HG03095 (cell line): ENCODE data around the gene CDH1.

ENCODE experiments used
- ATAC-seq: cut with Tn5 transposase; IDR thresholded peaks from one replicate; pipeline ENCODE4 v1.9.1; 2021; ENCODE audit warnings: moderate library complexity; ENCODE audit not compliant: unreplicated experiment

Gene CDH1

DNA sequence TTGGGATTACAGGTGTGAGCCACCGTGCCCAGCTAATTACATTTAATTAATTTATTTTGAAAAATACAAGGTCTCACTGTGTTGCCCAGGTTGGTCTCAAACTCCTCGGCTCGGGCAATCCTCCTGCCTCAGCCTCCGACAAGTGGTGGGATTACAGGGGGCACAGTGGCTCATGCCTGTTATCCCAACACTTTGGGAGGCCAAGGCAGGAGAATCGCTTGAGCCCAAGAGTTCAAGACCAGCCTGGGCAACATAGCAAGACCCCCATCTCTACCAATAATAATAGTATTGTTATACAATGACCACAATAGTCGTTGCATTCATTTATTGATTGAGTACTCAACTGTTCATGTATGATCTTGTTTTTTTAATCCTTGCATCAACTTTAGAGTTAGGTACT, 22.0 kb downstream of the CDH1 start:
- no peak for ATAC-seq

DNA sequence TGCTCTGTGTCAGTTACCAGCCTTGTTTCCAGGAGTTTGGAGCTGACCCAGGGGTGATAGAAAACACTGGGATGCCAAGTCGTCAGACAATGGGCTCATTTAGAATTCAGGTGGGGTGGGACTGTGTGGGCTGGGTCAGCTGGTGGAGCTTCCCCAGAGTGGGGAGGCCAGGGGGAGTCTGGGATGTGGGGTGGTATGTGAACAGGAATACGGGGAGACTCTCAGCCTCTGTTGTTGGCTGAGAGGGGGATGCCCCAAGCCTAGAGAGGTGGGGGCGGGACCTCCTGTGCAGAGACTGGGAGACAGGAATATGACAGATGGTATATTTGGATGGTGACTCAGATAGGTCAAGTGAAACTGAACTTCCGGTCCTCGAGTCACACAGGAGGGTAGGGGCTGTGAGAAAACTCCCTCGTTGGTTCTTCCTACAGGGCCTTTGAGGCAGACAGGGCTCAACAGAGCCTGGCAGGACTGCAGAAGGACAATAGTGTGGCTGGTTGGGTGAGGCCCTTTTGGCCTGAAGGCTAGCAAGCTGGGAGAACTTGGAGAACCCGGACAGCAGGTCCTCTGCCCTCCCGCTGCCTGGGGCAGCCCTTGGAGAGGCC, 23.7 kb downstream of the CDH1 start:
- peak; percentile 47 for ATAC-seq

DNA sequence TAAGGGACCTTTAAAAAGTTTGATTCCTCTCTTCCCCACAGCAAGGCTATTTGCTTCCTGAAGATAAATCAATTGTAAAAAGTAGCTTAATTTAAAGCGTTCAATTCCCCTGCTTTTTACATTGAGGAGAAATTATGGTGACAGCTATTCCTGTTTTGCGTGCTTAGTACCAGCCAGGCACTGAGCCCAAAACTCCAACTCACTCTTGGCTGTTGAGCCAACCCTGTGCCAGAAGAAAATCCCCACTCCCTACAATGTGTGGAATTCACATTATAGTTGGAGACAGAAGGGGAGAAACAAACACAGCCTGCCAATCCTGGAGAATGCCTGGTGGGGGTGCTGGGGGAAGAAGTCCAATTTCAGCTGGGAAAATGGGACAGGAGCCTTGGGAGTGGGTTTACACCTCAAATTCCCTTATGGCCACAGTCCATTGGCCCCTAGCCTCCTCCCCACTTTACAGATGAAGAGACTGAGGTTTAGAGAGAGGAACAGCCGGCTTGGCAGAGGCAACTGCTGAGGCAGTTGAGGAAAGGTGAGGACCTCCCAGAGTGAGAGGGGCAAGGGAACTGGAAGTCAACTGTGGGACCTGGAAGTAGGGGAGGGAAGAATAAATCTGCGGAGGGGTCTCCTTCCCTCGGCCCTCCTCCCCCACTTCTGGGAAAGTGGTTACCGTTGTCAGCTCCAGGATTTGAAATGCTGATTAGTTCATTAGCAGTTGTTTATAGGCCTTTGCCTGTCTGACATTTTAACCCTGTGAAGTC, 26.1 kb downstream of the CDH1 start:
- ATAC-seq, result no peak

DNA sequence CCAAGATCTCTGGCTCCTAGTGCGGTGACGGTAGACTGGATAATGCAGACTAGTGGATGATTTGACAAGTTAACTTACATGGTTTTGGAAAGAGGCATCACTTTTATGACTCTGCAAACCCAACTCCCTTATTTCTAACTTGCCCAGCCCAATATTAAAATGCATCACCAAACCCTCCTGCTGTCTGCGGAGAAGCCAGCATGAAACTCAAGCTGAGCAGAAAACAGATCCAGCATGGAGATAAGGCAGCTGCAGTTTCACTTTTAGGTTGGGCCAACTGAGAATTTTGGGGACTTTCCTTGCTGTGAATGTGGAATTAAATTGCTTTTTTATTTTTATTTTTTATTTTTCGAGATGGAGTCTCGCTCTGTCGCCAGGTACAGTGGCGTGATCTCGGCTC, 27.8 kb downstream of the CDH1 start:
- no peak for ATAC-seq

DNA sequence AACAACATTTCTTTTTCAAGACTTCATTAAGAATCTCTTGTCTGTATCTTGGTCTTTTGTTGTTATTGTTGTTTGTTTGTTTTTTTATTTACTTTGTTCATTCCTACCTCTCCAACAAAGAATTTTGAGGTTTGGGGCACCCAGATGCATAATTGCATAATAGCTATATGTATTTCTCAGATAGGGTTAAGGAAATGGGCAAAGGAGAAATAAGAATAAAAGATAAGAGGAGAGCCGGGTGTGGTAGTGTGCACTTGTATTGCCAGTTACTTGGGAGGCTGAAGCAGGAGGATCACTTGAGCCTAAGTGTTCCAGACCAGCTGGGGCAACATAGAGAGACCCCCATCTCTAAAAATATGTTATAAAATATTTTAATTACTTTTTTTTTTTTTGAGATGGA, 30.5 kb downstream of the CDH1 start:
- ATAC-seq, result no peak

DNA sequence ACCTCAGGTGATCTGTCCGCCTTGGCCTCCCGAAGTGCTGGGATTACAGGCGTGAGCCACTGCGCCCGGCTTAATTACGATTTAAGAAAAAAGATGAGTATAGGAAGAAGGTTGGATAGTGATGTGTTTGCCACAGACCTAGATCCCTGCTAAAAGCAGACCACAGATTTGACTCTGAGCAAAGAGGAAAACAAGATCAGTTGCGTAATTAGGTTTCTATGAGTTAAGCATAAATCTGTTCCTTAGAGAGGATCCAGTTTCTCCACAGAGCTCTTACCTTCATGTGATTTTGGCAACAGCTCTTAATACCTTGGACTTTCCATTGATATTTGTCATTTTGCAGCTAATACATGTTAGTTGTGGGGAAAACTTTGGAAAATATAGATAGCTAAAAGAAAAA, 31.1 kb downstream of the CDH1 start:
- no peak for ATAC-seq

DNA sequence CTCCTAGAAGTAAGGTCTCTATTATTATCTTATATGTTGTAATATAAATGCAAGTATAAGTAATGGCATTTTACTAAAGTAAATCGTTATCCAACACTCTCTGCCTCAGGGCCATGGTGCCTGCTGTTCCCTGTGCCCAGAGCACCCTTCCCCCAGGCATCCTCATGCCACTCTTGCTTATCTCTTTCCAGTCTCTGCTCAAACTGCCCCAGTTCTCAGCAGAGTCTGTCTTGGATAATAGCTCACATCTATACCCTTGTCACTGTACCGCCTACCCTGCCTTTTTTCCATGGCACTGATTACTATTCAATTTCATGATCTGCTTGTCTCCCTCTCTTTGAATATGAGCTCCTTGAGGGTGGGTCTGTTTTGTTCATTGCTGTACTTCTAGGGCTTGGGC, 31.7 kb downstream of the CDH1 start:
- no peak for ATAC-seq

DNA sequence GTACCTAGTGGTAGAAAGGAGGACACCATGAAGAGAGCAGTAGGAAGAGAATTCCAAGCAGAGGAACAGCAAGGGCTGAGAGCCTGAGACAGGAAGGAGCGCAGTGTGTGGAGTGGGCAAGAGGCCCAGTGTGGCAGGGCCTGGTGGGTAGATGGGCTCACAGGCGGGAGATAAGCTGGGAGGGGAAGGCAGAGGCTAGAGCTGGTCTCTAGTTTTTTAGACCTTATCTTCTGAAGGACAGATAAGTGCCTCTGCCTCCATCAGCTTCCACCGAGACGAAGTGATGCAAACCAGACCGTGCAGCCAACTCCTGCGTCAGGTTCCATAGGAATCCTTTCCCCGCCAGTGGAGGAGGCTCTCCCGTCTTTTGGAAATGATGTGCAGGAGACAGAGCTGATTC, 33.6 kb downstream of the CDH1 start:
- ATAC-seq, result no peak

DNA sequence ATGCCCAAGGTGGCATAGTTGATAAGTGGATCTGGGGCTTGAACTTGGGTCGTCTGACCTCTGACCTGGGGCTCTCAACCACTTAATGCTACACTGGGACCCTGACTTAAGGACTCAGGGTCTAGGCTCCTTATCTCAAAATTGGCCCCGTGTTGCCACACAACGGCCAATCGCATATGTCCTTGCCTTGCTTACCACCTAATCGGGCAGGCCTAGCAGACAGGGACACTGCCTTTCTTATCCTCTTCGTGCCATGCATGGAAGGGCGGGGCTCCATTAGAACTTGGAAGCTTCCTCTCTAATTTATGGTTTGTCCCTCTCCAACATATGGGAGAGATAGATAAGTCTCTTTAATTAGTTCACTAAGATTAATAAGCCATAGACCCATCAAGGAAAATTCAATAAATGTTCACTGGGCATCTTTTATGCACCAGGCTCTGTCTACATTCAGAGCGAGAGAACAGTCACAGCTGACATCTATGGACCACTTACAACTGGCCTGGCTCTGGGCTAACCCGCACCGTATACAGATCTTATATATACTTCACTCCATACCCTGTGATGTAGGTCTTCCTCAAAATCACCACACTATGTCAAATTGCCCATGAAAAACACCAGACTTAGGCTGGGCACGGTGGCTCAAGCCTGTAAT, 35.1 kb downstream of the CDH1 start:
- ATAC-seq, result no peak

DNA sequence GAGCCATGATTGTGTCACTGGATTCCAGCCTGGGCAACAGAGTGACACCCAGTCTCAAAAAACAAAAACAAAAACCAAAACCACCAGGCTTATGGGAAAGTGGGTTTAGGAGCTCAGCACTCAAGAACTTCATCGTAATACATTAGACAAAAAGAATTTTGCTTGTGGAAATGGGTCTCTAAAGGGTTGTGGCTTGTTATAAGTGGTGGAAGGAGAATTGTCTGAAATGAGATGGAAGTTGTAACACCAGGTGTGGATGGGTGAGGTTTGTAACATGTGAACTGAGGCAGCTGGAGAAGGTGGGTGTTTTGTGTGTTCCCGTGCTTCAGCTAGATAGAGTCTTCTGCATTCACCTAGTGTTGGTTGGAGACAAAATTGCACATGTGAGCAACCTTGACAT, 35.8 kb downstream of the CDH1 start:
- ATAC-seq, result no peak

DNA sequence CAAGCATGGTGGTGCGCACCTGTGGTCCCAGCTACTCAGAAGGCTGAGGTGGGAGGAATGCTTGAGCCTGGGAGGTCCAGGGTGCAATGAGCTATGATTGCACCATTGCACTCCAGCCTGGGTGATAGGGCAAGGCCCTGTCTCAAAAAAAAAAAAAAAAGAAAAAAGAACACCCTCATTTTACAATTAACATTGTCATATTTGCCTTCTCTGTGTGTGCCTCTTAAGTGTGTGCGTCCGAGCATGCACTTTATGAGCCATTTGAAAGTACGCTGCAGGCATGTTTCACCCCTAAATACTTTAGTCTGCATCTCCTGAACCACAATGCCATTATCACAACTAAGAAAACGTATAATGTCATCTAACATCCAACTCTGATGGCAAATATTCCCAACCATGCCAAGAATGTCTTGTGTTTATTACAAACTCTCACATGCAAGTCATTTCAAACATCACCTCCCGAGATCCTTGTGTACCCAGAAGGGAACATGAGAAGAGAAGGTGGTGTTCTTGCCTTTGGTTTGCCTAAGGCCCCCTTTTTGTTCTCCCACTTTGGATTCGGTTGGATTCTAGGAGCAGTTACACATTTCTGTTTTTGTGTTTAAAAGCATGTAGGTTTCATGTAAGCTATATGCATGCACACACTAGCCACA, 38.0 kb downstream of the CDH1 start:
- no peak for ATAC-seq

DNA sequence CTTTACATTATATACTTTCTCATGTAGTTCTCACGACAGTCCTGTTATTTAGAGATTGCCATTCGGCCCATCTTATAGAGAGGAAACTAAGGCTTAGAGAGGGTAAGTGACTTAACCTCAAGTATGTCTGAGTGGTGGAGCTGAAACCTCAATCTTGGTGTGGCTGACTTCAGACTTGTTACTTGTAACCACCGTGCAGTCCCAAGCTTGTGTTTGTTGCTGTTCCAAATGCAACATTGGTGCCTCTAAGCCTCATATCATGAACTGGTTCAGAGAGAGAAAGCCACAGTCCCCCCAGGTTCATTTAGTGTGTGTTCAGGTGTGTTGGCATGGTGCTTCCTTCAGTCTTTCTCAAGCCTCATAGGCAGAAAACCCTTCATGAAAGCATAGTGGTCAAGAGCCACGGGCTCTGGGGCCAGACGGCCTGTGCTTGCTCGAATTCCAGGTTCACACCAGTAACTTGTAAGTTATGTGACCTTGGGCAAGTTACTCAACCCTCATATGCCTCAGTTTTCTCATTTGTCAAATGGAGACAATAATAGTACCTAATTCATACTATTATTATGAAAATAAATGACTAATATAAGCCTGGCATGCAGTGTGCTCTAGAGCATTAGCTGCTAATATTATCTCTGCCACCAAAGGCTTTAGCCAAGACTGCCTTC, 39.9 kb downstream of the CDH1 start:
- ATAC-seq, result peak; percentile 72

DNA sequence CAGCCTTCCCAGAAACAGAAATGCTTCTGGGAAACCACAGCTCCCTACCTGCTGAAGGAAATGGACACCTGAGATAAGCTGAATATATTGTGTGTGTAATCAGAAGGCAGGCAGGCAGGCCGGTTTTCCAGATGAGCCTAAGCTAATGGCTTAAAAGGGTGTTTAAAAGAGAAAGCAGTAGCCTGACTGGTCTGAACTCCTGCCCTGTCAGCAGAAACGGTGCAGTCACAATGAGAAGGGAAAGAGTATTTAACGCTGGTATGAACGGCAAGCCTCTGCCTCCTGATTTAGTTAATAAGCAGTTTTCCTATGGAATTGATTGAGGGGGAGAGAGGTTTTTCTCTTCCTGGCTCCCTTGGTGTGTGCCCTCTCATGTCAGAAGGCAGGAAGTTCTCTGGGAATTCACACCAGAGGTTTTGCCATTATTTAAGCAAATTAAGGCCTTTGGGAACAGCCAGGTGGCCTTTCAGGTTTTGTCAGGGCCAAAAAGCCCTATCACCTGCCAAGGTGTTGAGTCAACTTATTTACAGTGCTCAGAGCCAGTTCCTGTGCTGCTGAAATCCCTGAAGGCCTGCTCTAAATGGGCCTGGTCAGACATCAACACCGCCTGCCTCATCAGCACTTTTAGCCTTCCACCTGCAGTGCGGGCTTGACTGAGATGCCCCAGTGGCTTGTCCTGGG, 41.6 kb downstream of the CDH1 start:
- no peak for ATAC-seq

DNA sequence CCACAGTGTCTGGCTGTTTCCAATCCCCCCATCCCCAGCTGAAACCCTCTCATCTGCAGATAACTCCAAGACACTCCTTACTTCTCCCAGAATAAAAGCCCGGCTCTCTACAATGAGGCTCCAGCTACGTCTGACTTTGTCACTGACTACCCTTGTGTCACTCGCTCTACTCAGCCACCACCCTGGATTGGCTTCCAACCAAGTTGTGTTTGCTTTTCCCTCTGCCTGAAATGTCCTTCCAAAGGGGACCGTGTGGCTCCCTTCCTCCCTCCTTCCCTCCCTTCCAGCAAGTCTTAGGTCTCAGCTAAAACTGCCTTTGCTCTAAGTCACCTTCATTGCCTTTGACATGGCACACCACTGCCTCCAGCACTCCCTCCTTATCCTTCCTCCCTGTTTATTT, 42.8 kb downstream of the CDH1 start:
- ATAC-seq, result no peak

DNA sequence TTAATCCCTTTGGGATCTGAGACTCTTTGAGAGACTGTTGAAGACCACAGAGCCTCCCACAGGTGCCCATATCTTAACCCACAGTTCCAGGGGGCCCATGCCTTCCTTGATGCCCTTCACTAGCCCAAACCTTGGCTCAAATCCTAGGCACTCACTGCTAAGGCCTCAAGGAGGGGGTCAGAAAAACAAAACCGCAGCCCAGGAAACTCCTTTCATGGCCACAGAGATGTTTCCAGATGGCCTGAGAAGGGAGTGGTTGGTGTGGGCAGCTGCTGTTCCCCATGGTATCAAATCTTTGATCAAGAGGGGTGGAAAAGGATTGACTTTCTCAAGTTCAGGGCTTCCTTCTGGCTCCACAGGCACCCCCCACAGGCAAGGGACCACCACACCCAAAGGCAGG, 44.7 kb downstream of the CDH1 start:
- ATAC-seq, result no peak

DNA sequence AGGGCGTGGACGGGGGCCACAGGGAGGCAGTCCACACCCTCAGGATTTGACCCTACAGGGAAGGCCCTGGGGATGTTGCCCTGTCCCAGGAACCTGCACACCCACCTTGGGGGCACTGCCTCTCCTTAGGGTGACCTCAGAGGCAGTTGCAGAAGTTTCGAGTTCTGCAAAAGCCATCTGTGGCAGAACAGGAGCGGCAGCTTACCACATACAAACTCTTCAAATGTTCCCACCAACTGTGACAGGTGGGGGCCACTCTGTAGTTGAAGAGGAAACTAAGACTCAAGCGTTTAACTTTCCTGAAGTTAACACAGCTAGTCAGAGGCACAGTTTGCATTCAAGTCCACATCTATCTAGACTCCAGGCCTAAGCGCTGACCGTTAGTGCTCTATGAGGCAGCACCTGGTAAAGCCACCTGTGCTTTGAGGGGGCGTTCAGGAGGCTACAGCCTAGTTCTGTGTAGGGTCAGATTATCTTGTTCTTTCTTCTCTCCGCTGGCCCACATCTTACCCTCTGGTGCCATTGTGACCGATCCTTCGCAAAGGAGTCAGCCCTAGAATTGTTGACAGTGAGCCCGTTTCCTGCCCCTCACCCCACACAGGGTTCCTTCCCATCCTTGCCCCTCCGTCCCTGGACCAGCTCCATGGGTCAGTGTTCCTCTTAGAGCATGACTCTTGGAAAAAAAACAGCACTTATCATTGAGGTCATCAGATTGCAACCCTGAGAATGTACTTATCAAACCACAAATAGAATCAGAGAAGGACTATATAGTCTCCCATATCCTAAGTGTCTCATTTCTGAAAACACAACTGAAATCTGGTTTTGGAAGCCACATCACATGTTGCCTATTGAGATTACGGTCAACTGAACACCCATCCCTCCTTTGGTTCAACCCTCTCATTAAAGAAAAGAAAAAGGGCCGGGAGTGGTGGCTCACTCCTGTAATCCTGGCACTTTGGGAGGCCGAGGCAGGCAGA, 45.4 kb downstream of the CDH1 start:
- ATAC-seq, result peak; percentile 70

DNA sequence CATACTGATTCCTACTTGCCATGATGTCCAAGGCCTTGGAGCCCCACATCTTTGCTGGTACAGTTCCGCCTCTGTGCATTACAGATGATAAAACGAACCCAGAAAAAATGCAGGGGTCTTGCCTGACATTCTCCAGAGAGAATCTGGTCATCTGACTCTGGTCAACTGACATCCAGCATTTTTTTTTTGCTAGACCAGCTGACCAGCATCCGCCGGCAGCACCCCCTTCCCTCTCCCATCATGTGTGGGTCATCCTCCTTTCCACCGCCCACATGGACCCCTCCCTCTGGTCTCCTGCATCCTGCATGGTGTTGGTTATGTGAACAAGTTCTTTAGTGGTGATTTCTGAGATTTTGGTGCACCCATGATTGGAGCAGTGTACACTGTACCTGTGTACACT, 47.1 kb downstream of the CDH1 start:
- no peak for ATAC-seq

DNA sequence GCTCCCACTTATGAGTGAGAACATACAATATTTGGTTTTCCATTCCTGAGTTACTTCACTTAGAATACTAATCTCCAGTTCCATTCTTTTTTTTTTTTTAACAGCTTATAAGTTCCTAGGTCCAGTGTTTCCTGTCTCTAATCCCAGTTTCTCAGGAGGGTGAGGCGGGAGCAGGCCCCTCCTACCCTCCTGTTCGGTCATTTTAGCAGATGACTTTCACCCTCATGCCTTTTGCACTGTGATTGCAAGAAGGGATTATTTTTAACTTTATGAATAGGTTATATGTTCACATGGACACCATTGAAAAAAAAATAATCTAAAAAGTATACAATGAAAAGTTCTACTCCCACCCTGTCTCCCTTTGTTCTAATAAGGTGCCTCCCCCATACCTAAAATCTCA, 47.6 kb downstream of the CDH1 start:
- no peak for ATAC-seq

DNA sequence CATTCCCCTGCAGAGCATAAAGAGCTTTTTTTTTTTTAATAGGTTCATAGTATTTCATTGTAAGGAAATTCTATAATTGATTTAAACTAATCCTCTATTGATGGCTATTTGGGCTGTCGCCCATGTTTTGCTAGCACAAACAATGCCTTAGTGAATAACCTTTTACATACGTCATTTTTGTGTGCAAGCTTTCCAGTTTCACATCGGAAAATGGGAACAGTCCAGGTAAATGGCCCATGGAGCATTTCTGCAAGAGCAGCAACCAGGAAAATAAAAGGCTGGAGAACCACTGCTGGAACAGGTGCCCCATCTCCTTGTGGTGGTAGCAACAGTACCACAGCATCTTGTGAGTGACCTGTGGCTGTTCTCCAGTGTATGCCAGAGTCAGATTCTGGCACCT, 48.6 kb downstream of the CDH1 start:
- no peak for ATAC-seq
